OCI-LY1 (cell line): ENCODE results near the gene PRCP.

Experiments
- CTCF ChIP-seq: fragments of 200-600 bp; sonication (generic), shearing (Covaris generic); IDR thresholded peaks from 2 replicates; pipeline ENCODE4 v1.5.1; 2017; ENCODE audit warnings: mild to moderate bottlenecking, antibody characterized with exemption, low read length, moderate library complexity, mixed read lengths
- EZH2 ChIP-seq: fragments of 200-600 bp; sonication (generic), shearing (Covaris generic); IDR thresholded peaks from 2 replicates; pipeline ENCODE4 v1.8.0; 2017; ENCODE audit warnings: borderline replicate concordance, mixed run types, mild to moderate bottlenecking, antibody characterized with exemption, low read length, moderate library complexity, mixed read lengths

GRCh38 chr11:82843057-82843795, 57.0 kb downstream of the PRCP start:
- TF ChIP-seq CTCF (no peak), EZH2 (no peak)
